HepG2 (cell line): ENCODE data around the gene MAN1C1. TPM values are rescaled to one million over a fixed set of nuclear protein-coding genes. Genes with fewer than 3 reads are reported as not detected.

Experiments used
- ATAC-seq: fragments of 200-7000 bp; cut with Tn5 transposase; 3 replicates; pipeline ENCODE4 v1.9.1; 2020; ENCODE audit warnings: mild to moderate bottlenecking, moderate library complexity
- BruUV-seq: library from RNA; stranded (reverse); fragments of 400-500 nt; replicated peaks from 2 replicates; lab custom pipeline; 2021; lab: Mats Ljungman, UMichigan
- CTCF ChIA-PET: fragments of 300-600 bp; formaldehyde crosslinking; extraction: SDS; loops from one replicate; lab custom pipeline; 2021; ENCODE audit warnings: low total read pairs, inconsistent platforms, low intra/inter-chr PET ratio; lab: Yijun Ruan, JAX
- POLR2A ChIA-PET: fragments of 350-600 bp; sonication (Branson Sonifier 250); formaldehyde crosslinking; loops from one replicate; lab custom pipeline; 2020; ENCODE audit warnings: antibody characterized with exemption, inconsistent platforms; lab: Yijun Ruan, JAX
- DNase-seq: peaks from one replicate; pipeline ENCODE4 v3.0.0-alpha.2; 2015; ENCODE audit warnings: low spot score
- FAIRE-seq: peaks from 3 replicates; lab custom pipeline; 2011; peaks lifted over from hg19 to GRCh38; lab: Jason Lieb, UNC
- H2AFZ ChIP-seq: one replicate; pipeline ENCODE4 v1.6.1; 2011; ENCODE audit warnings: low read length, inconsistent platforms
- H3K27ac ChIP-seq: fragments of 300-600 bp; 3 replicates; pipeline ENCODE4 v1.8.0; 2011; ENCODE audit warnings: mixed run types, mild to moderate bottlenecking, mixed read lengths, low read length, inconsistent platforms; ENCODE audit not compliant: insufficient read depth; ENCODE audit errors: extremely low read length
- H3K27me3 ChIP-seq, 2 experiments: fragments of 200-600 bp in 1 of 2; 2 replicates in 1 of 2; 3 replicates in 1 of 2; pipeline versions ENCODE4 v1.6.0 to v1.8.0; 2011; ENCODE audit warnings: low read length in 2 of 2, mild to moderate bottlenecking in 2 of 2, moderate library complexity in 2 of 2, inconsistent platforms in 1 of 2; ENCODE audit not compliant: insufficient read depth in 2 of 2, control insufficient read depth in 1 of 2
- H3K36me3 ChIP-seq, 2 experiments: fragments of 200-600 bp in 1 of 2; replicated peaks in 1 of 2; 2 replicates in 1 of 2; 3 replicates in 1 of 2; pipeline versions ENCODE4 v1.5.1 to v1.8.0; 2011; ENCODE audit warnings: low read length in 2 of 2, inconsistent platforms in 1 of 2; ENCODE audit not compliant: insufficient read depth in 2 of 2, control insufficient read depth in 1 of 2
- H3K4me1 ChIP-seq: 2 replicates; pipeline ENCODE4 v1.5.1; 2012; ENCODE audit warnings: low read length, inconsistent platforms; ENCODE audit not compliant: insufficient read depth
- H3K4me2 ChIP-seq: 2 replicates; pipeline ENCODE4 v1.6.0; 2011; ENCODE audit warnings: low read depth, low read length, inconsistent platforms
- H3K4me3 ChIP-seq, 3 experiments: fragments of 200-600 bp in 1 of 3; sonication (generic), shearing (Covaris generic) in 1 of 3; replicated peaks in 1 of 3; 2 replicates each; pipeline ENCODE4 v1.5.1; 2011 to 2016; ENCODE audit warnings: low read length in 3 of 3, inconsistent platforms in 2 of 3, low read depth in 2 of 3, mild to moderate bottlenecking in 2 of 3, control low read depth in 1 of 3, mixed read lengths in 1 of 3; ENCODE audit not compliant: insufficient read depth in 1 of 3
- H3K79me2 ChIP-seq: one replicate; pipeline ENCODE4 v1.6.1; 2011; ENCODE audit warnings: low read length, inconsistent platforms; ENCODE audit not compliant: insufficient read depth
- H3K9ac ChIP-seq: 2 replicates; pipeline ENCODE4 v1.6.0; 2011; ENCODE audit warnings: mild to moderate bottlenecking, low read depth, low read length, inconsistent platforms; ENCODE audit not compliant: insufficient read depth
- H3K9me3 ChIP-seq: 2 replicates; pipeline ENCODE4 v1.5.1; 2012; ENCODE audit warnings: mild to moderate bottlenecking, low read length
- H4K20me1 ChIP-seq: 2 replicates; pipeline ENCODE4 v1.6.0; 2011; ENCODE audit warnings: inconsistent platforms, mild to moderate bottlenecking, low read length, moderate library complexity; ENCODE audit not compliant: insufficient read depth
- CEBPG ChIP-seq: IDR thresholded peaks from 2 replicates; pipeline ENCODE4 v1.6.1; 2016
- EHMT2 ChIP-seq: fragments of 200-600 bp; sonication (generic); IDR thresholded peaks from 2 replicates; pipeline ENCODE4 v1.7.0; 2017; ENCODE audit warnings: antibody characterized with exemption, low read depth, low read length, borderline replicate concordance
- GTF2F1 ChIP-seq: fragments of 150-350 bp; IDR thresholded peaks from 2 replicates; pipeline ENCODE4 v1.6.1; 2014; ENCODE audit warnings: low read length
- HOMEZ ChIP-seq: IDR thresholded peaks from 2 replicates; pipeline ENCODE4 v1.6.1; 2016; ENCODE audit warnings: low read depth
- PRDM10 ChIP-seq: sonication (generic); formaldehyde crosslinking; IDR thresholded peaks from 2 replicates; pipeline ENCODE4 v1.4.0; 2020; ENCODE audit warnings: low read depth, missing genetic modification reagents
- RFXAP ChIP-seq: sonication (generic); formaldehyde crosslinking; IDR thresholded peaks from 2 replicates; pipeline ENCODE4 v1.4.0; 2020; ENCODE audit warnings: missing genetic modification reagents, borderline replicate concordance
- SRSF9 ChIP-seq: fragments of 200-400 bp; formaldehyde crosslinking; IDR thresholded peaks from 2 replicates; pipeline ENCODE4 v1.6.1; 2018; ENCODE audit warnings: borderline replicate concordance, mild to moderate bottlenecking, low read depth, low read length; ENCODE audit not compliant: insufficient read depth, poor library complexity, severe bottlenecking
- TAF1 ChIP-seq: sonication (generic); formaldehyde crosslinking; IDR thresholded peaks from 2 replicates; pipeline ENCODE4 v1.4.0; 2020; ENCODE audit warnings: missing genetic modification reagents
- THRA ChIP-seq: sonication (generic); formaldehyde crosslinking; IDR thresholded peaks from 2 replicates; pipeline ENCODE4 v1.4.0; 2020; ENCODE audit warnings: missing genetic modification reagents, borderline replicate concordance
- ZMAT3 ChIP-seq: sonication (generic); formaldehyde crosslinking; conservative IDR thresholded peaks from 2 replicates; pipeline ENCODE4 v1.7.0; 2021; ENCODE audit warnings: missing genetic modification reagents
- ZNF138 ChIP-seq: sonication (generic); formaldehyde crosslinking; IDR thresholded peaks from 2 replicates; pipeline ENCODE4 v1.5.0; 2020; ENCODE audit warnings: mild to moderate bottlenecking, low read depth, missing genetic modification reagents
- ZNF205 ChIP-seq: IDR thresholded peaks from 2 replicates; pipeline ENCODE4 v1.6.1; 2018; ENCODE audit warnings: missing biosample characterization, missing genetic modification reagents
- ZNF543 ChIP-seq: sonication (generic); formaldehyde crosslinking; IDR thresholded peaks from 2 replicates; pipeline ENCODE4 v1.4.0; 2020; ENCODE audit warnings: mild to moderate bottlenecking, missing genetic modification reagents
- WGBS: methylation state at CpG from one replicate; pipeline ENCODE4 v1.1.6; 2017; ENCODE audit warnings: low lambda C conversion rate; 5-methylcytosine and 5-hydroxymethylcytosine counted together
- in situ Hi-C: cut with HindIII; loops from 2 replicates; pipeline ENCODE4 v1.10.0; 2017; ENCODE audit warnings: low pct_unique_long_range_greater_than_20kb; ENCODE audit not compliant: extremely low pct_ligation_motif_present
- intact Hi-C: fragments of 100-400 bp; cut with micrococcal nuclease; formaldehyde crosslinking; loops from one replicate; pipeline ENCODE4 v1.10.0; 2022; ENCODE audit not compliant: unreplicated experiment
- polyA plus RNA-seq, 8 experiments: library from polyadenylated mRNA; depleted of rRNA in 3 of 8; stranded (reverse) in 7 of 8; unstranded in 1 of 8; fragments of >200 nt; fragmentation: Illumina TruSeq in 4 of 8; extraction: Trizol in 4 of 8; gene quantifications; 2 replicates each; pipeline versions ENCODE4 v1.2.1 to v1.2.3, GENCODE V29; 2011 to 2016; ENCODE audit warnings: low read depth in 4 of 8, missing spikeins in 1 of 8, mixed read lengths in 1 of 8; ENCODE audit not compliant: insufficient read depth in 1 of 8
- total RNA-seq, 5 experiments: library from RNA; depleted of rRNA; stranded (reverse); fragments of >200 nt; fragmentation: Illumina TruSeq; extraction: Trizol; gene quantifications; 2 replicates each; pipeline ENCODE4 v1.2.3, GENCODE V29; 2016; ENCODE audit warnings: low read depth in 1 of 5

Gene MAN1C1
- total and polyA plus RNA-seq, 2 of the 13 experiments (the other 11 are each of a cell fraction or from before 2014, with no cell fraction given), result 0.18 to 0.49 TPM

- in situ Hi-C loops (no loop called here), intact Hi-C loops (no loop called here)
- H3K36me3 ChIP-seq, result no peaks in the 10 kb centered on the region
- no TSS peak for BruUV-seq
- peaks cover 21% of the 10 kb centered on the region; the same call in 1 of the 2 replicates for H3K4me1 ChIP-seq
- H3K9me3 ChIP-seq, result no peaks in the 10 kb centered on the region
- H3K9ac ChIP-seq, result no peak overlapping the region
- no peak for FAIRE-seq
- no peak for ATAC-seq
- TF ChIP-seq GTF2F1 (no peak), HOMEZ (CRISPR knock-in tag) (no peak), ZNF205 (CRISPR knock-in tag) (no peak), THRA (CRISPR knock-in tag) (no peak), EHMT2 (no peak), ZMAT3 (CRISPR knock-in tag) (no peak), ZNF138 (CRISPR knock-in tag) (no peak), ZNF543 (CRISPR knock-in tag) (no peak), PRDM10 (CRISPR knock-in tag) (no peak), RFXAP (CRISPR knock-in tag) (no peak), TAF1 (CRISPR knock-in tag) (no peak), CEBPG (CRISPR knock-in tag) (no peak), SRSF9 (no peak)
- H3K79me2 ChIP-seq, result no peaks in the 10 kb centered on the region
- 24% methylated on average over 9 of the region's 11 CpGs for WGBS
- H3K27ac ChIP-seq, result no peak overlapping the region
- ChIA-PET POLR2A (no interaction called here), CTCF (no interaction called here)
- no peak overlapping the region for H3K4me3 ChIP-seq
- H2AFZ ChIP-seq, result no peak overlapping the region
- no peak for DNase-seq
- peaks cover 0 to 35% of the 10 kb centered on the region in 2 experiments; a peak in 3 of 5 replicates for H3K27me3 ChIP-seq
- H3K4me2 ChIP-seq, result no peak overlapping the region
- no peaks in the 10 kb centered on the region for H4K20me1 ChIP-seq
Measured at GRCh38 chr1:25786887-25787759, 170.5 kb downstream of the MAN1C1 start.
